Upper lobe of left lung (tissue), 4 donors: ENCODE data around the gene CD79B.
"Not testable (repeated sequence)": the region's sequence is repeated elsewhere in the genome, so short reads cannot be mapped to it uniquely, and the experiment has no call there.

Experiments used
- EP300 ChIP-seq, 4 donors: sonication (generic); formaldehyde crosslinking; IDR thresholded peaks; one replicate each; pipeline ENCODE4 v1.5.1; 2017; ENCODE audit warnings: antibody characterized with exemption in 4 of 4, control low read depth in 2 of 4
- POLR2A ChIP-seq, 4 donors: fragments of 450-650 bp; IDR thresholded peaks; one replicate each; pipeline ENCODE4 v1.5.1; 2016 to 2017; ENCODE audit warnings: antibody characterized with exemption in 4 of 4, mild to moderate bottlenecking in 2 of 4
- POLR2AphosphoS5 ChIP-seq, 2 donors: sonication (generic); formaldehyde crosslinking; IDR thresholded peaks; one replicate each; pipeline ENCODE4 v1.5.1; 2017; ENCODE audit warnings: antibody characterized with exemption in 2 of 2
- TF ChIP-seq, protein P1 (sequence below), 6 experiments: fragments of 450-650 bp in 4 of 6; fragments of 200-600 bp in 2 of 6; sonication (generic) in 2 of 6; IDR thresholded peaks; one replicate each; pipeline ENCODE4 v1.5.1; 2016 to 2019; ENCODE audit warnings: antibody characterized with exemption in 6 of 6

DNA sequence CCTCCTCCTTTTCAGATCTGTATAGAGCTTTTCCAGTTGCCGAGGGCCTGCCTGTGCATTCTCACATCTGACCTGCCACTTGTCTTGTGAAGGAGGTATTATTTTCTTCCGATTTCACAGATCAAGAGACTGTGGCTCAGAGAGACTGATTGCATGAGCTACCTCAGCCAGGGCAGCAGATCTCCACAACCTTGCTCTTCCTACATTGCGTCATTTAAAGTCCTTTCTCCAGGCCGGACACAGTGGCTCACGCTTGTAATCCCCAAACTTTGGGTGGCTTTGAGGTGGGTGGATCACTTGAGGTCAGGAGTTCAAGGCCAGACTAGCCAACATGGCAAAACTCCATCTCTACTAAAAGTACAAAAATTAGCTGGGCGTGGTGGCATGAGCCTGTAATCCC, 12.1 kb downstream of the CD79B start:
- TF ChIP-seq, protein P1, sequence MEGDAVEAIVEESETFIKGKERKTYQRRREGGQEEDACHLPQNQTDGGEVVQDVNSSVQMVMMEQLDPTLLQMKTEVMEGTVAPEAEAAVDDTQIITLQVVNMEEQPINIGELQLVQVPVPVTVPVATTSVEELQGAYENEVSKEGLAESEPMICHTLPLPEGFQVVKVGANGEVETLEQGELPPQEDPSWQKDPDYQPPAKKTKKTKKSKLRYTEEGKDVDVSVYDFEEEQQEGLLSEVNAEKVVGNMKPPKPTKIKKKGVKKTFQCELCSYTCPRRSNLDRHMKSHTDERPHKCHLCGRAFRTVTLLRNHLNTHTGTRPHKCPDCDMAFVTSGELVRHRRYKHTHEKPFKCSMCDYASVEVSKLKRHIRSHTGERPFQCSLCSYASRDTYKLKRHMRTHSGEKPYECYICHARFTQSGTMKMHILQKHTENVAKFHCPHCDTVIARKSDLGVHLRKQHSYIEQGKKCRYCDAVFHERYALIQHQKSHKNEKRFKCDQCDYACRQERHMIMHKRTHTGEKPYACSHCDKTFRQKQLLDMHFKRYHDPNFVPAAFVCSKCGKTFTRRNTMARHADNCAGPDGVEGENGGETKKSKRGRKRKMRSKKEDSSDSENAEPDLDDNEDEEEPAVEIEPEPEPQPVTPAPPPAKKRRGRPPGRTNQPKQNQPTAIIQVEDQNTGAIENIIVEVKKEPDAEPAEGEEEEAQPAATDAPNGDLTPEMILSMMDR (IDR thresholded peaks at IDR 0.05), result not testable (repeated sequence)
- TF ChIP-seq EP300, POLR2A, POLR2AphosphoS5 (IDR thresholded peaks at IDR 0.05): not testable (repeated sequence)
